ENCODE measurements around the gene SLC39A11.
"Not testable (repeated sequence)": the region's sequence is repeated elsewhere in the genome, so short reads cannot be mapped to it uniquely, and the experiment has no call there.

SLC39A11 gene

DNA sequence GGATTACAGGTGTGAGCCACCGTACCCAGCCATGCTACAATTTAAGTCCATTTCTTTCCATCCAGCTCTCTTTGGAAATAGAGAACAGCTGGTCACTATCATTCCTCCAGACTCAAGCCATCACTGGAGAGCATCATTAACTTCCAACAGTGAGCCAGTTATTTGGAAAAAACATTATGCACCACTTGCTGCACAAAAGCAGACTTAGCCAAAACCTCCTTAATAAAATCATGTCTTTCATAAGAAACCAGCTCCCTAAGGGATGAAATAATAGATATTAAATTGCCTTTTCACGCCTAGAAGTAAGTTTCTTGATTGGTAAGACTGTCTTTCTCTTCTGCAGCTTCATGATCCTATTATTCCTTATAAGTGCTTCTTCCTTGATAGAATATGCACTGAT lies 17.9 kb downstream of the SLC39A11 start:
- in situ Hi-C loops (cut with HindIII; ENCODE audit: low sequenced_read_pairs), result no loop called here

DNA sequence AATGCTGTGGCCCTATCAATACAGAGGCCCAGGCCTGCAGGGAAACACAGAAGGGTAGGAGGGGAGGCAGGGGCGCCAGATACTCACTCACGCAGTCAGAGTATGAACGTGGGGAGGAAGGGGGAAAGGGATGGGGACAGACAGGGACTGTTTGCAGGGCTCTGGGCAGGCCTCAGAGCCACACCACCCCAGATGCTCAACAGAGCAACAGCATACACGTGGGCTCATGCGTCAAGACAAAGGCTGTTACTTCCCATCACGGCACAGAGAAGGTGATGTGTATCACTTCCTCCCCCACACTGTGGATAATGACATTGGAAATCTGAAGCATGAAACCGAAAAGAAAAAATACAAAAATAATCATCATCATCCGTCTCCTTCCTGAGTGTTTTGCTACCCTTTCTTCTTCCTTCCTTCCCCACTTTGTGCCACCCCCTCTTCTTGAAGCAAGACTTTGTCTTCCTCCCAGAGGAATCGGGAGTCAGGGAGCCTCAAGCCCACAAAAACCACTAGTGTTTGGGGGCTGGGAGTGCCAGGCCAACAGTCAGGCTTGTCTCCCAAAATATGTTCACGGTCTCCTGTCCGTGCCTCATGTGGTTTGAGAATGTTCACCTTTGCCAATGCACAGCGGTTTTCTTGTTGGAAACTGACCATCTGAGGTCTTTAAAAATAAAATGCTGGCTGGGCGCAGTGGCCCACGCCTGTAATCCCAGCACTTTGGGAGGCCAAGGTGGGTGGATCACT lies 20.1 kb downstream of the SLC39A11 start:
- in situ Hi-C loops (cut with HindIII; ENCODE audit: low sequenced_read_pairs), result no loop called here

DNA sequence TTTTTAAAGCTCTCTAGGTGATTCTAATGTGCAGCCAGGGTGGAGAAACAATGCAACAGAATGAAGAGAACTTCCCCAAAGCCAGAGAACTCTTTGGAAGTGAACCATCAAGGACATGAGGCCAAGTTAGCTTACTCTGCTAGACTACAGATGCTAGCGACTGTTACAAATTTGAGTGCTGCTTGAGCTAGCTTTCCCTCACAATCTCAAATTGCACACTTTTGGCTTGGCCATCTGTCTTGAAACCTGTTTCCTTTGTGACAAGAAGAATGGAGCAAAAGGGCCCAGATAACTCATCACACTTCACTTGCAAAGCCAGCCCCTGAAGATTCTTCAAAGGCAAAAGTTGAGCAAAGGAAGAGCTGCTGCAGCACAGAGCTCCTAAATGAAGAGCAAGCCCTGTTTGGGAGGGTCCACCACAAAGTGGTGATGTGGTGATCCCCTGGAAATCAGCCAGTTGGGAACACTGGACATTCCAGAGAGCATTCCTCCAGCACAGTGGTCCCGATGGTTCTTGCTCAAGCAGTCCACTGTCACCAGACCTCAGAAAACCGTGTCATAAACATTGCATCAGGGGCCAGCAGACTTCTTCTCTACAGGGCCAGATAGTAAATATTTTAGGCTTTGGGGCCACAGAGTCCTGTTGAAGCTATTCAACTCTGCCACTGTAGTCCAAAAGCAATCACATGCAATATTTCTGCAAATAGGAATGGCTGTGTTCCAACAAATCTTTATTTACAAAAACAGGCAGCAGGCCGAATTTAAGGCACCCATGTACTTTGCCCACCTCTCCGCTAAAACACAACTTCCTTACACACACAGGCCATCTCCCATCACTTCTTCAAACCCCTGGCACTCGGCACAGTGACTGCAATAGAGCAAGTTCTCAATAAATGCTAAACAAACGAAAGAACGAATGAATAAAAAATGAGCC lies 21.2 kb downstream of the SLC39A11 start:
- in situ Hi-C loops (cut with HindIII; ENCODE audit: low sequenced_read_pairs), result no loop called here

DNA sequence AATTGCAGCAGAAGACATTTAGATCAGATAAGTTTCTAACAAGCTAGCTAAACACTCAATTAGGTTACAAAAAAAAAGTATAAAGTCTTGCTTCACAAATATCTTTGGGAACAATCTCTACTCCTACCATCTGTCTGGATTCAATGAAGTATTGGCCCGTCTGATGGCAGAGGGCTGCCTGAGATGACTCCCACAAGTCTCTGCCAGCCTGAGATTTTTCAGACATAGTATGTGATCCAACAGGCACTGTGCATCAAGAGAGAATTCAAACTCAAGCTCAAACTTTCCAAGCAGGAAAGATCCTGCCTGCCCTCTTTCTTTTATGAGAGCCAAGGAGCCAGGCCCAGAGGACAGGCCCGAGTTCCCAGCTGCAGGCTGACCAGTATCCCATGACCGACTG lies 22.6 kb downstream of the SLC39A11 start:
- in situ Hi-C loops (cut with HindIII; ENCODE audit: low sequenced_read_pairs), result no loop called here

DNA sequence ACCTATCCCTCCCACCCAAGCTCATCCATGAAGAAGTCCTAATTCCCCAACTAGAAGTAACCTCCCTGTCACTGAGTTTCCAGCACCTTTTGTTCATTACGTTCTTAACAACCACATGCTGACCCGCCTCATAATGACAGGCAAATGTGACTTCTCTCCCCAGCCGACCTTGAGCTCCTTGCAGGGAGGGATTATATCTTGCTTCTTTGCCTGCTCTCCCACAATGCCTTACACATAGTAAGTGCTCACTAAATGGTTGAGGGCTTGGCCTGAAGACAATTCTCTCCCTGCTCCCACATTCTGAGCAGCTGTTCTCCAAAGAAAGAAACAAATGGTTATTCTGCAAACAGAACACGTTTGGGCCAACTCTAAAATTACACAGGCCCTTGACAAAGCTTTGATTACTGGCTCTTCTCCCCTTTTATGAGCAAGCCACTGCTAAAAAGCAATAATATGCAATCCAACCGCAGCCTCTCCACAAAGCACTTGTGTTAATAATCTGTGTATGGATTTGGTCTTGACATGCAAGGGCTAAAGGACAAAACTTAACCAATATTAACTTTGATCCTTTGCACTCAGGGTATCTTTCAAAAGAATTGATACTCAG lies 23.2 kb downstream of the SLC39A11 start:
- in situ Hi-C loops (cut with HindIII; ENCODE audit: low sequenced_read_pairs), result no loop called here

DNA sequence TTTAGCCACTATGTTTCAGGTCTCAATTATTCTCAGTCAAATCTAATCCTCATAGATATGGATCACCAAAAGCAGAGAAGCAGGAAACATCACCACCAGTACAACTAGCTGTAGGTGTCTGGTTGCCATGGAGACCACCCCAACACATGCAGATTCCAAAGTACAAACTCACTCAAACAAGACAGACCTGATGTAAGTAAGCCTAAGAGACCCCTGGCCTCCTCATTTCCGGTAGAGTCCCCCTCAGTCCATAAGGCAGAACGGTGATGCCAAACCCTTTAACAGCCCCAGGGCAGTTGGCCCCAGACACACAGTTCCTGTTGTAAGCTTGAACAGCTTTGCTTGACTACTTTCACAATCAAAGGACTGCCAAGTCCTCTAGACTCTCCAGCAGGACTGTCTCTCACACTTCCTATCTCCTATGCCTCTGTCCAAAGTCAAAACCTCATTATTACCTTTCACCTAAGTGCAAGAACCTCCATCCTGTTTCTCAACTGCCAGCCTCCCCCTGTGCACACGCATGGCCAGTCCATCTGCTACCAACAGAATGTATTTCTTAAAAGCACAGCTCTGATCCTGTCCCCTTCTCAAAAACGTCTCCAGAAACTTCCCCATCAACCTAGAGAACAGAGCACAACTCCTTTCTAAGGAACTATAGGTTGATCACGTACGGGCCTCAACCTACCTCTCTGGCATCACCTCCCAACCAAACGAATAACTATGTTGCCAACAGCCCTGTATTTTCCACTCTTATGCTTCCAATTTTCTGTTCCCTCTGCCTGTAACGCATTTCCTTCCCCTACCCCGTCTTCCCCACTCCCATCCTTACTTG lies 23.9 kb downstream of the SLC39A11 start:
- in situ Hi-C loops (cut with HindIII; ENCODE audit: low sequenced_read_pairs), result no loop called here

DNA sequence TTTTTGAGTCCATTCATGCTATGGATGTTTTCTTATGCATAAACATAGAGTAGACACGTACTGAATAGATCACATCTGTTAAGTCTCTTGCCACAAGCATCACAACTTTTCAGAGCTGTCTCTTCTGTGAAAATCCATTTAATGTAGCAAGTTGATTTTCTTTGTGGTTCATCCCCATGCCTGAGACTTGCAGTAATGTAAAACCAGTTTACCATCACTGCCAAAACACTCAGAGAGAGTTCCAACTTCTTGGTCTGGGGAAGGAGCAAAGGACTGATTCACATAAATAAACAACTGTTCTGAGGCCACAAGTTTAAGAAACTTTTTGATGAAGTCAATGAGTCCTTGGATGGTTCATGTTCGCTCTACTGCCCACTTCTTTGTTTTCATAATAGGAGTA lies 24.8 kb downstream of the SLC39A11 start:
- in situ Hi-C loops (cut with HindIII; ENCODE audit: low sequenced_read_pairs), result not testable (repeated sequence)

DNA sequence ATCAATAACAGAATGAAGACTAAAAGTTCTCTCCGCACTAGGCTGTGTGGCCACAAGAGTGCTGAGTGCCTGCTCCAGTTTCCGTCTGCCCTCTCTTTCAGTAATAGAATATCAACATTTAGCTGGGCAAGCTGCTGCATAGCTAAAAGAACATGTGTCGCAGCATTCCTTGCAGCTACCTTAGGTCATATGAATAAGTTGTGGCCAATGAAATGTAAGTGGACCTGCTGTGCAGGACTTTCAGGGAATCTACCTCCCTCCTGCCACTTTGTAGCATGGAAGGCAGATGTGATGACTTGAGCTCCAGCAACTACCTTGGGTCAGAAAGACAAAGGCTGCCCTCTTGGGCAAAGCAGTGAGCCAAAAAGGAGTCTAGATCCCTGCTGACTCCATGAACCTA lies 25.4 kb downstream of the SLC39A11 start:
- in situ Hi-C loops (cut with HindIII; ENCODE audit: low sequenced_read_pairs), result no loop called here

DNA sequence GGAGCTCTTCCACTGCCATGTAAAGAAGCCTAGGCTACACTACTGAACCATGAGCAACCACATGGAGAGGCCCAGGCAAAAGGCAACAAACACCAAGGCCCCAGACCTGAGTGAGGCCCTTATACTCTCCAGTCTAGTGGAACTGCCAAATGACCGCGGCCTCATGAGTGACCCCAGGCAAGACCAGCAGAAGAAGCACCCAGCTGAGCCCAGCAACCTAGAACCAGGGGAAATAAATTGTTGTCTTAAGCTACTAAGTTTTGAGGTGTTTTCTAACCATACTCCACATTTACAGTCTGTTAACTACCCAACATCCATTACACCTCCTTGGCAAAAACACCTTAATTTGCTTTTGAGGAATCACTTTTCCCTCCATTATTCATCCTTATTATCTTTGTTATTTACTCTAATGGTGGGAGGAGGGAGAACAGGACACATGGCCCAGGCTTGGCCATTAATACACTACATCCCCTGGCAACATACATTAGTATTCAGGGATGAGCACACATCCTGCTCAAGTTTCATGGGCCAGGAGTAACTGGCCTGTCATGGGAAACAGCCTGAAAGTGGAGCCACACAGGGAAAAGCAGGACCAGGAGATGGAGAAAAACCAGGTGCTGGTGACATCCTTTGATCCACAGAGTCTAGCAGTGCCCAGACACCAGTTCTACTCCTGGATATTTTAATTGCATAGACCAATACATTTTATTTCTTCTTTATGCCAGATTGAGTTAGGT lies 26.2 kb downstream of the SLC39A11 start:
- in situ Hi-C loops (cut with HindIII; ENCODE audit: low sequenced_read_pairs), result no loop called here

DNA sequence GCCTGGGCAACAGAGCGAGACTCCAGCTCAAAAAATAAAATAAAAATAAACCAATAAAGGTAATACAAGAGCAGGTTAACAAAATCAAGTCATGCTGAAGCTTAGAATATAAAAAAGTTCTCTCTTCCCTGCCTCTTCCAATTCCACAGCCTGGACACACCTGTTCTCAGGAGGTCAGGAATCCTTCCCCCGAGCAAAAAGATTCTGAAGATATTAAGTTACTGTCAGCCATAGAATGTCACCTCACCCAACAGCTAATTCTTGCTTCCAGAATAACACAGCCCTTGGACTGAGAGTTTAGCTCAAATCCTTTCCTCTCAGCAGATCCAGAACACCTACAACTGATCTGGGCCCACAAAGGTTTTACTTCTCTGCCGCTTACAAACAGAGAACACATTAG lies 27.1 kb downstream of the SLC39A11 start:
- in situ Hi-C loops (cut with HindIII; ENCODE audit: low sequenced_read_pairs), result no loop called here

DNA sequence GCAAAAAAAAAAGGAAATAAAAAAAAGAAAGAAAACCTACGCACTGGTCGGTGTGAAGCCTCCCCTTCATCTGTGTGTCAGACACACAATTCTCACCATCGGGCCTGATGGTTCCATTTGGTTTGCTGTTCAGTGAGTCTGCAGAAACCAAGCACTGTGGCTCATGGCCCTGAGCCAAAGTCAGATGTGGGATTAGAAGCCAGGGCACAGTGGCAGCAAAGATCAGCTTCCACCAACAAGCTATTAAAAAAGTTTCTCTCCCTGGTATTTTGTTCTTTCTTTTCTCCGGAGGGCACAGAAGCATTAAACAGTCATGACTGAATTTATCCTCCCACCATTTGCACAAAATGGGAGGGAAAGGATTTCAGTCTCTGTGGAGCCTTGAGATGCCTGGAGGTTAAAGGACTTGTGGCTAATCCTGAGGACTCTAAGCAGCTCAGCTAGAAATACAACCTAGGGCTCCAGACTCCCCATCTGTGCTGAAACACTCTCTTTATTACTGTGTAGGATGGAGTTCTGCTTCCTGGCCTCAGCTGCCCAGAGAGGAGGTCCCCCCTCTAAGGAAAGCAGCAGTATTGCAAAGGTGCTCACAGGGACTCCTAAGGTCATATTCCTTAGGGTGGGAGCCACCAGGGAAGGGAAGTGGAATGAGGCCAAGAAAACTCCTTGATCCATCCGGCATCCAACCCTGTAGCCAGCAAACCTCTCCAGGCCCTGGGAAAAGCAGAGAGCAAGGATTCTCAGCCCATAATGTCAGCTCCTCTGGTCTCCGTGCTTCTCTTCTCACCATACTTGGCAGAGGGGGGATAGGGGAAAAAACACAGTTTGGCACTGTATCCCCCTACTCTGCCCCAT lies 28.2 kb downstream of the SLC39A11 start:
- in situ Hi-C loops (cut with HindIII; ENCODE audit: low sequenced_read_pairs), result no loop called here

DNA sequence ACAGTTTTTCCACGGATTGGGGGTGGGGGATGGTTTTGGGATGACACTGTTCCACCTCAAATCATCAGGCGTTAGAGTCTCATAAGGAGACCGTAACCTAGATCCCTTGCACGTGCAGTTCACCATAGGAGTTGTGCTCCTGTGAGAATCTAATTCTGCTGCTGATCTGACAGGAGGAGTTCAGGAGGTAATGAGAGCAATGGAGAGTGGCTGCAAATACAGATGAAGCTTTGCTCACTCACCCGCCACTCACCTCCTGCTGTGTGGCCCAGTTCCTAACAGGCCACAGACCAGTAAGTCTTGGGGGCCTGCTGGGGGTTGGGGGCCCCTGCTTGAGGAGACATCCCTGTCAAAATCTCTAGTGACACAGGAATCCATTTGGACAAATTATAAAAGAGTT lies 29.8 kb downstream of the SLC39A11 start:
- in situ Hi-C loops (cut with HindIII; ENCODE audit: low sequenced_read_pairs), result no loop called here

DNA sequence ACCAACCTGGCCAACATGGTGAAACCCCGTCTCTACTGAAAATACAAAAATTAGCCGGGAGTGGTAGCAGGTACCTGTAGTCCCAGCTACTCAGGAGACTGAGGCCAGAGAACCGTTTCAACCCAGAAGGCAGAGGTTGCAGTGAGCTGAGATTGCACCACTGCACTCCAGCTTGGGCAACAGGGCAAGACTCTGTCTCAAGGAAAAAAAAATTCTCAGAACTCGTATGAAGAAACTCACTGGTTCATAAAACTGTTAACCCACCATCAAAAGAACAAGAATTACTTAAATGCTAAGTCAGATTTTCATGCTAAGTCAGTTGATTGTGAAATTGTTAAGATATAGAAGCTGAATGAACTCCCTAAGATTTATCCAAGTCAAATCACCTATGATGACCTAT lies 31.3 kb downstream of the SLC39A11 start:
- in situ Hi-C loops (cut with HindIII; ENCODE audit: low sequenced_read_pairs), result no loop called here

DNA sequence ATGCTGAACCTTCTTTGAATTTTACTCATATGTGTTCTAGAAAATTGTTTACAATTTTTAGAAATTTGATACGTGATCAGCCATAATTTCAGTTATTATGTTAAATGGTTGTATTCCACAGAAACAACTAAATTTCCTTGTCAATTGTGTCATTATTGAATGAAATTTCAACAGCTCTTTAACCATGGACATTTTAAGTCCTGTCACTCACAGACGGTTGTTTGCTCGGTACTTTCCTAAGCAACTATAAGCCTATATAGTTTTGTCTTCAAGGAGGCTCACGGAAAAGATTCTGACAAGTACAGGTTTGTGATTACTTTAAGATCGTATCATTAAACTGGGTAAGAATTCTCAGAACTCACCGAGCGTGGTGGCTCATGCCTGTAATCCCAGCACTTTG lies 31.8 kb downstream of the SLC39A11 start:
- in situ Hi-C loops (cut with HindIII; ENCODE audit: low sequenced_read_pairs), result no loop called here

DNA sequence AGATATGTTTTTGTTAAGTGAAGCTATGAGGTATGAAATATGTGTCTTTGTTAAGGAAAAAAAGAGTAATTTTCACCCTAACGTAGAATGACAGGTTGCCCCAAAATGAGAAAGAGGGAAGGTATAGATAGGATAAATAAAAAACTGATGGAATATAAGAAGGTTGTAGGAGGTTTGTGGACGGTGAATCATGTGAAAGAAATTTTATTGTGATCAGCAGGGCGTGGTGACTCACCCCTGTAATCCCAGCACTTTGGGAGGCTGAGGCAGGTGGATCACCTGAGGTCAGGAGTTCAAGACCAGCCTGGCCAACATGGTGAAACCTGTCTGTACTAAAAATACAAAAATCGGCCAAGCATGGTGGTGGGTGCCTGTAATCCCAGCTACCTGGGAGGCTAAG lies 32.8 kb downstream of the SLC39A11 start:
- in situ Hi-C loops (cut with HindIII; ENCODE audit: low sequenced_read_pairs), result loop anchor here (5.0 kb wide), 1 partner anchor 37 kb away; no protein-coding TSS in a partner anchor

DNA sequence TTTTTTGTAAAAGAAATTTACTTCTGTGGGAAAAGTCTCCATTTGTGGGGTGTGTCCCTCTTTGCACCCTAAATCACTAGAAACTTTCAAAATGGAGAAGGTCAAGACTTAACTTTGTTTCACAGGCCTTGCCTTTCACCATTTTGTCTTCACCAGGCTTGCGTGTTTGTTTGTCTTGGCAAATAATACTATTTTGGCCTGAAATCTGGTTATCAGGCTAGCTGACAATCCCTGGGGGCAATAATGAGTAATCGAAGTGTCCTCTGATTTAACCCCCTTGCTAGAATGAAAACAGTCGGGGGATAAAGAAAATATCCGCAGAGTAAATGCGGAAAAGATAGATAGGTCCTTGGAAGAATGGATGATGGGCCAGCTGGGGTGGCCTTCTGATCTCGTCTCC lies 34.5 kb downstream of the SLC39A11 start:
- in situ Hi-C loops (cut with HindIII; ENCODE audit: low sequenced_read_pairs), result loop anchor here (5.0 kb wide), 1 partner anchor 36 kb away; no protein-coding TSS in a partner anchor

DNA sequence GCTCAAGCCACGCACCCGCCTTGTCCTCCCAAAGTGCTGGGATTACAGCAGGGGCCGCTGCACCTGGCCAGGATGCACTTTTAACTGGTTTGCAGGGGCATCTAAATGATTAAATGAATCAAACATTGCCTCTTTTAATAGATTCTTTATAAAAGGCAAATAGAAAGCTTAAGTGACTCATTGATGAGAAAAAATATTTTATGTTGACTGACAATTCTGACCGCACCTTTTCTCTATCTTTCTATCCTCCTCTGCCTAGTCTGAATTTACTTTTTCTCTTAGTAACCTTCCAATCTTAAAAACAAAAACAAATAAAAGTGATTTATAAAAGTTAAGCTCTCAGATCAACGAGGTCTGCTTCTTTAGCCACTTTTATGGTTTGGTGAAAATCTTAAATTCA lies 35.3 kb downstream of the SLC39A11 start:
- in situ Hi-C loops (cut with HindIII; ENCODE audit: low sequenced_read_pairs), result loop anchor here (5.0 kb wide), 1 partner anchor 35 kb away; no protein-coding TSS in a partner anchor

DNA sequence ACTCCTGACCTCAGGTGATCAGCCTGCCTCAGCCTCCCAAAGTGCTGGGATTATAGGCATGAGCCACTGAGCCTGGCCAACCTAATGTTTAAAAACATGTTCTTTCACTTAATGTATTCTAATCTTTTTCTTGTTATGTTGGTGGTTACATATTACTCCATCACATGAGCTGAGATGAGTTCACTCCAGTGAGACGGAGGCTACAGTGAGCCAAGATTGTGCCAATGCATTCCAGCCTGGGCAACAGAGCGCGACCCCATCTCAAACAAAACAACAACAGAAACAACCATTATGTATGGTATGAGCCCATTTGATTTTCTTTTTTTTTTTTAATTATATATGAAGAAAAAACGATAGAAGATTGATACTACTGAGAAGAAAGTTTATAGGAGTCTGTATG lies 39.6 kb downstream of the SLC39A11 start:
- in situ Hi-C loops (cut with HindIII; ENCODE audit: low sequenced_read_pairs), result no loop called here

DNA sequence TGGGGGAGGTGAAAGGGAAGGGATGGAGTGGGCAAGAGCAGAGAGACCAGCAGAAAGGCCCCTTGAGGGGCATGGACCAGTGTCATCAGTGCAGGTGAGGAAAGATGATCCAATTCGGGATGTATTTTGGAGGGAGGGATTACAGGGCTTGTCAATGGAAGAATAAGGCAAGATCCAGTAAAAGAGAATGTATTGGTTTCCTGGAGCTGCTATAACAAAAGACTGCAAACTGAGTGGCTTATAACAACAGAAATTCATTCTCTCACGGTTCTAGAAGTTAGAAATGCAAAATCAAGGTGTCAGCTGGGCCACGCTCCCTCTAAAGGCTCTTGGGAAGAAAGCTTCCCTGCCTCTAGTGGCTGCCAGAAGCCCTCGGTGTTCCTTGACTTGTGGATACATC lies 41.7 kb downstream of the SLC39A11 start:
- in situ Hi-C loops (cut with HindIII; ENCODE audit: low sequenced_read_pairs), result no loop called here
